ENCODE measurements around the gene SLC6A16.

DNA sequence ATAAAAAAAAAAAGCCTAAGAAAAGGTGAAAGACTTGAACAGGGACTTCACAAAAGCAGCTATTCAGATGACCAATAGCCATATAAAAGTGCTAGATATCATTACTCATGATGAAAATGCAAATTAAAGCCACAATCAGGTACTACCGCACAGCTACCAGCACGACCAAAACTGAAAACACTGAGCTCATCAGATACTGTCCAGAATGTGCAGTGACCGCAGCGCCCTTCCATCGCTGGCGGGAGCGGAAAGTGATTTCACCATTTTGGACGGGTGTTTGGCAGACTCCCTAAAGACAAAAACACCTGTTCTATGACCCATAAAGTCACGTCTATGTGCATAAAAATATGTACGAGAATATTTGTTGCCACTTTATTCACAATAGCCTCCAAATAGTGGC lies 60.7 kb downstream of the SLC6A16 start:
- TF ChIP-seq POLR2AphosphoS5 (IDR thresholded peaks at IDR 0.05): no peak
- no peak for TF ChIP-seq CTCF (IDR thresholded peaks at IDR 0.05)
- TF ChIP-seq EP300 (IDR thresholded peaks at IDR 0.05): no peak

Measured in sigmoid colon (tissue), 4 donors.